HEK293 (cell line): ENCODE data around the gene HLA-DMA.

ENCODE experiments used
- GFI1B ChIP-seq: fragments of 450-650 bp; formaldehyde crosslinking; IDR thresholded peaks from 2 replicates; pipeline ENCODE4 v1.5.1; 2016; ENCODE audit warnings: missing biosample characterization, missing genetic modification characterization
- KLF9 ChIP-seq: fragments of 450-650 bp; formaldehyde crosslinking; IDR thresholded peaks from 2 replicates; pipeline ENCODE4 v1.5.1; 2016; ENCODE audit warnings: missing biosample characterization, missing genetic modification characterization, low read depth
- MYNN ChIP-seq: fragments of 450-650 bp; formaldehyde crosslinking; IDR thresholded peaks from 2 replicates; pipeline ENCODE4 v1.5.1; 2016; ENCODE audit warnings: missing biosample characterization, missing genetic modification characterization, borderline replicate concordance
- PRDM4 ChIP-seq: fragments of 450-650 bp; formaldehyde crosslinking; IDR thresholded peaks from 2 replicates; pipeline ENCODE4 v1.5.1; 2017; ENCODE audit warnings: missing biosample characterization, missing genetic modification characterization
- SALL2 ChIP-seq: fragments of 450-650 bp; formaldehyde crosslinking; IDR thresholded peaks from 2 replicates; pipeline ENCODE4 v1.5.0; 2017; ENCODE audit warnings: missing biosample characterization, mild to moderate bottlenecking, missing genetic modification characterization, borderline replicate concordance
- SCRT1 ChIP-seq: fragments of 450-650 bp; formaldehyde crosslinking; IDR thresholded peaks from 2 replicates; pipeline ENCODE4 v1.5.1; 2016; ENCODE audit warnings: missing biosample characterization, missing genetic modification characterization, borderline replicate concordance
- SCRT2 ChIP-seq: fragments of 450-650 bp; formaldehyde crosslinking; IDR thresholded peaks from 2 replicates; pipeline ENCODE4 v1.5.1; 2016; ENCODE audit warnings: missing biosample characterization, missing genetic modification characterization
- TSHZ1 ChIP-seq: fragments of 450-650 bp; formaldehyde crosslinking; IDR thresholded peaks from 2 replicates; pipeline ENCODE4 v1.5.1; 2016; ENCODE audit warnings: missing biosample characterization, missing genetic modification characterization, borderline replicate concordance
- ZBTB48 ChIP-seq: fragments of 450-650 bp; formaldehyde crosslinking; IDR thresholded peaks from 2 replicates; pipeline ENCODE4 v1.5.1; 2016; ENCODE audit warnings: missing biosample characterization, missing genetic modification characterization
- ZIC2 ChIP-seq: fragments of 450-650 bp; formaldehyde crosslinking; IDR thresholded peaks from 2 replicates; pipeline ENCODE4 v1.5.1; 2016; ENCODE audit warnings: missing biosample characterization, missing genetic modification characterization
- ZNF10 ChIP-seq: fragments of 450-650 bp; formaldehyde crosslinking; IDR thresholded peaks from 2 replicates; pipeline ENCODE4 v1.5.1; 2017; ENCODE audit warnings: missing biosample characterization, missing genetic modification characterization
- ZNF132 ChIP-seq: fragments of 450-650 bp; formaldehyde crosslinking; IDR thresholded peaks from 2 replicates; pipeline ENCODE4 v1.5.1; 2017; ENCODE audit warnings: missing biosample characterization, missing genetic modification characterization, borderline replicate concordance
- ZNF24 ChIP-seq: fragments of 450-650 bp; formaldehyde crosslinking; IDR thresholded peaks from 2 replicates; pipeline ENCODE4 v1.5.1; 2016; ENCODE audit warnings: missing biosample characterization, missing genetic modification characterization
- ZNF266 ChIP-seq: fragments of 450-650 bp; formaldehyde crosslinking; IDR thresholded peaks from 2 replicates; pipeline ENCODE4 v1.5.1; 2016; ENCODE audit warnings: missing biosample characterization, missing genetic modification characterization, low read depth
- ZNF335 ChIP-seq: fragments of 450-650 bp; formaldehyde crosslinking; conservative IDR thresholded peaks from 2 replicates; pipeline ENCODE4 v1.5.1; 2016; ENCODE audit warnings: missing biosample characterization, missing genetic modification characterization
- ZNF354C ChIP-seq: fragments of 450-650 bp; formaldehyde crosslinking; IDR thresholded peaks from 2 replicates; pipeline ENCODE4 v1.5.1; 2016; ENCODE audit warnings: missing biosample characterization, missing genetic modification characterization, low read depth, borderline replicate concordance
- ZNF366 ChIP-seq: fragments of 450-650 bp; formaldehyde crosslinking; conservative IDR thresholded peaks from 2 replicates; pipeline ENCODE4 v1.5.1; 2016; ENCODE audit warnings: missing biosample characterization, missing genetic modification characterization
- ZNF37A ChIP-seq: fragments of 450-650 bp; IDR thresholded peaks from 2 replicates; pipeline ENCODE4 v1.5.1; 2018; ENCODE audit warnings: missing biosample characterization, missing genetic modification characterization
- ZNF391 ChIP-seq: fragments of 450-650 bp; formaldehyde crosslinking; IDR thresholded peaks from 2 replicates; pipeline ENCODE4 v1.5.1; 2016; ENCODE audit warnings: low read depth, missing biosample characterization, missing genetic modification characterization, borderline replicate concordance
- ZNF449 ChIP-seq: fragments of 450-650 bp; formaldehyde crosslinking; IDR thresholded peaks from 2 replicates; pipeline ENCODE4 v1.5.1; 2017; ENCODE audit warnings: missing biosample characterization, mild to moderate bottlenecking, missing genetic modification characterization, moderate library complexity
- ZNF48 ChIP-seq: fragments of 450-650 bp; formaldehyde crosslinking; IDR thresholded peaks from 2 replicates; pipeline ENCODE4 v1.5.1; 2016; ENCODE audit warnings: missing biosample characterization, missing genetic modification characterization
- ZNF501 ChIP-seq: fragments of 450-650 bp; formaldehyde crosslinking; IDR thresholded peaks from 2 replicates; pipeline ENCODE4 v1.5.1; 2016; ENCODE audit warnings: missing biosample characterization, missing genetic modification characterization
- ZNF530 ChIP-seq: fragments of 450-650 bp; formaldehyde crosslinking; IDR thresholded peaks from 2 replicates; pipeline ENCODE4 v1.5.1; 2016; ENCODE audit warnings: low read depth, missing biosample characterization, missing genetic modification characterization
- ZNF549 ChIP-seq: fragments of 450-650 bp; IDR thresholded peaks from 2 replicates; pipeline ENCODE4 v1.5.1; 2018; ENCODE audit warnings: missing biosample characterization, missing genetic modification characterization, mild to moderate bottlenecking, inconsistent platforms, moderate library complexity
- ZNF560 ChIP-seq: fragments of 450-650 bp; formaldehyde crosslinking; IDR thresholded peaks from 2 replicates; pipeline ENCODE4 v1.5.1; 2017; ENCODE audit warnings: missing biosample characterization, missing genetic modification characterization, borderline replicate concordance
- ZNF580 ChIP-seq: fragments of 450-650 bp; formaldehyde crosslinking; IDR thresholded peaks from 2 replicates; pipeline ENCODE4 v1.5.1; 2016; ENCODE audit warnings: missing biosample characterization, missing genetic modification characterization
- ZNF621 ChIP-seq: fragments of 450-650 bp; formaldehyde crosslinking; IDR thresholded peaks from 2 replicates; pipeline ENCODE4 v1.5.1; 2017; ENCODE audit warnings: missing biosample characterization, missing genetic modification characterization
- ZNF777 ChIP-seq: fragments of 450-650 bp; formaldehyde crosslinking; IDR thresholded peaks from 2 replicates; pipeline ENCODE4 v1.5.1; 2017; ENCODE audit warnings: missing biosample characterization, missing genetic modification characterization, borderline replicate concordance
- ZNF785 ChIP-seq: fragments of 450-650 bp; formaldehyde crosslinking; IDR thresholded peaks from 2 replicates; pipeline ENCODE4 v1.5.1; 2016; ENCODE audit warnings: missing biosample characterization, missing genetic modification characterization
- ZSCAN16 ChIP-seq: fragments of 450-650 bp; formaldehyde crosslinking; IDR thresholded peaks from 2 replicates; pipeline ENCODE4 v1.5.1; 2016; ENCODE audit warnings: missing biosample characterization, missing genetic modification characterization

The HLA-DMA gene

GRCh38 chr6:32969685-32970412 is 17.0 kb upstream of the HLA-DMA start (continued):
- TF ChIP-seq TSHZ1 (tag by site-specific recombination) (no peak), SCRT2 (tag by site-specific recombination) (no peak), ZNF391 (0 out of 2 replicates have a peak, but pooled peaks have one; percentile 38), ZNF266 (tag by site-specific recombination) (no peak), ZBTB48 (tag by site-specific recombination) (peak; percentile 89; the same call in 1 of the 2 replicates), GFI1B (peak; percentile 96), ZNF48 (no peak), ZNF580 (tag by site-specific recombination) (no peak), ZNF354C (no peak), ZNF549 (tag by site-specific recombination) (no peak), KLF9 (tag by site-specific recombination) (peak; percentile 52; the same call in 1 of the 2 replicates), ZSCAN16 (tag by site-specific recombination) (no peak), ZNF132 (tag by site-specific recombination) (no peak), ZIC2 (tag by site-specific recombination) (peak; percentile 62), ZNF366 (tag by site-specific recombination) (peak; percentile 83), ZNF335 (tag by site-specific recombination) (peak; percentile 76; the same call in 1 of the 2 replicates), ZNF777 (tag by site-specific recombination) (no peak), SCRT1 (no peak), ZNF621 (tag by site-specific recombination) (no peak), ZNF560 (no peak), SALL2 (tag by site-specific recombination) (no peak), MYNN (0 out of 2 replicates have a peak, but pooled peaks have one; percentile 34), ZNF785 (tag by site-specific recombination) (no peak), ZNF449 (tag by site-specific recombination) (peak; percentile 32; the same call in 1 of the 2 replicates), ZNF10 (tag by site-specific recombination) (peak; percentile 19; the same call in 1 of the 2 replicates), ZNF501 (0 out of 2 replicates have a peak, but pooled peaks have one; percentile 15), ZNF530 (no peak), ZNF37A (tag by site-specific recombination) (no peak), ZNF24 (tag by site-specific recombination) (peak; percentile 85), PRDM4 (tag by site-specific recombination) (no peak; the same call in 1 of the 2 replicates)
